ENCODE results near the gene NLRX1. TPM values are rescaled to one million over a fixed set of nuclear protein-coding genes. Genes with fewer than 3 reads are reported as not detected.
A peak's percentile ranks its signal among the peaks of the same experiment; 100 is the strongest.

The NLRX1 gene
- total and polyA plus RNA-seq, 2 experiments from 2014 or later = 16.1 to 36.8 TPM

GRCh38 chr11:119144825-119145486 lies 23.6 kb upstream of the NLRX1 start:
- Histone ChIP-seq H3K9me3 (ENCODE audit: low read depth) (no peaks in the 10 kb centered on the region), H3K36me3 (no peaks in the 10 kb centered on the region), H3K27me3 (peaks cover 32% of the 10 kb centered on the region), H3K27ac (no peak overlapping the region), H3K4me3 (no peak overlapping the region), H3K4me1 (ENCODE audit: low read depth) (no peaks in the 10 kb centered on the region)
- TF ChIP-seq CTCF (IDR thresholded peaks at IDR 0.05; ENCODE audit: low read depth, low read length) = peak; percentile 67
- DNase-seq (ENCODE audit: low read depth in 1 of 2, low spot score in 1 of 2) = peak; percentile 79 to 80

- no peaks in the 10 kb centered on the region for H3K9me3 ChIP-seq (ENCODE audit: low read depth)
- H3K27ac ChIP-seq = no peak overlapping the region
- no peaks in the 10 kb centered on the region for H3K36me3 ChIP-seq
- no peak for TF ChIP-seq CTCF (IDR thresholded peaks at IDR 0.05; ENCODE audit: low read depth, low read length)
- peaks cover 38% of the 10 kb centered on the region for H3K27me3 ChIP-seq
- no peak for DNase-seq (ENCODE audit: low read depth in 1 of 2, low spot score in 1 of 2)
- no peak overlapping the region for H3K4me3 ChIP-seq
- no peaks in the 10 kb centered on the region for H3K4me1 ChIP-seq (ENCODE audit: low read depth)
Observed at GRCh38 chr11:119145551-119145950, 23.0 kb upstream of the NLRX1 start.

GRCh38 chr11:119147604-119148333 lies 20.8 kb upstream of the NLRX1 start:
- Histone ChIP-seq H3K4me1 (ENCODE audit: low read depth) (no peaks in the 10 kb centered on the region), H3K36me3 (no peaks in the 10 kb centered on the region), H3K27ac (no peak overlapping the region), H3K9me3 (ENCODE audit: low read depth) (no peaks in the 10 kb centered on the region), H3K4me3 (no peak overlapping the region), H3K27me3 (peaks cover 49% of the 10 kb centered on the region)
- no peak for DNase-seq (ENCODE audit: low read depth in 1 of 2, low spot score in 1 of 2)
- TF ChIP-seq CTCF (IDR thresholded peaks at IDR 0.05; ENCODE audit: low read depth, low read length) = no peak

- no peaks in the 10 kb centered on the region for H3K36me3 ChIP-seq
- peak overlapping the region; percentile 45 for H3K4me3 ChIP-seq
- DNase-seq (ENCODE audit: low read depth in 1 of 2, low spot score in 1 of 2) = no peak
- no peaks in the 10 kb centered on the region for H3K4me1 ChIP-seq (ENCODE audit: low read depth)
- H3K9me3 ChIP-seq (ENCODE audit: low read depth) = no peaks in the 10 kb centered on the region
- TF ChIP-seq CTCF (IDR thresholded peaks at IDR 0.05; ENCODE audit: low read depth, low read length) = no peak
- no peak overlapping the region for H3K27ac ChIP-seq
- peaks cover 49% of the 10 kb centered on the region for H3K27me3 ChIP-seq
Observed at GRCh38 chr11:119148720-119149017, 19.9 kb upstream of the NLRX1 start.

- H3K4me3 ChIP-seq = peak within 1 kb of the TSS; percentile 45
- H3K27me3 ChIP-seq = peaks cover 49% of the 10 kb centered on the region
- no peaks in the 10 kb centered on the region for H3K9me3 ChIP-seq (ENCODE audit: low read depth)
- peak; percentile 21 to 50 for DNase-seq (ENCODE audit: low read depth in 1 of 2, low spot score in 1 of 2)
- no peak for TF ChIP-seq CTCF (IDR thresholded peaks at IDR 0.05; ENCODE audit: low read depth, low read length)
- H3K27ac ChIP-seq = no peak within 1 kb of the TSS
- no peaks in the 10 kb centered on the region for H3K4me1 ChIP-seq (ENCODE audit: low read depth)
- no peaks in the 10 kb centered on the region for H3K36me3 ChIP-seq
Observed at GRCh38 chr11:119149018-119149785, 19.3 kb upstream of the NLRX1 start, which contains the start of gene ABCG4. Gene ABCG4, plus strand, starts transcription at chr11:119149052. Its CDS starts 914 bp downstream, at chr11:119149966.
